ENCODE results near the gene ZHX3.

DNA sequence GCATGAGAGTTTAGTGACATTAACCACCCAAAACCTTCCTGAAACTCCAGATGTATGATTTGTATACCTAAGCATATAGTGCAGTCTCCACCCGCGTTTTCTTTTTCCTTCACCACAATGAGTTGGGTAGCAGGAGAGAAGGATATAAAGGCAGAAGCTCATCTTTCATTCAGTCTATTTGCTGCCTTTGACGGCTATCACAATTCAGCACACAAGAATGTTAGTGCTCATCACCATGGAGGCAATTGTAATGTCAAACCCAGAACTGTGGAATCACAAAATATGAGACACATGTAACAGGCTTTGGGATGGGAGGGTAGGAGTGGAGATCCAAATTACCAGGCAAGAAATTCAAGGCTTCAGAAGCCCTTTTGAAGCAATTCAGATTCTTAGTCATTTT is 17.6 kb downstream of the ZHX3 start:
- no peak for TF ChIP-seq EZH2 (IDR thresholded peaks at IDR 0.05; ENCODE audit: borderline replicate concordance, control insufficient read depth, low read depth, low read length)
- TF ChIP-seq, protein P1, sequence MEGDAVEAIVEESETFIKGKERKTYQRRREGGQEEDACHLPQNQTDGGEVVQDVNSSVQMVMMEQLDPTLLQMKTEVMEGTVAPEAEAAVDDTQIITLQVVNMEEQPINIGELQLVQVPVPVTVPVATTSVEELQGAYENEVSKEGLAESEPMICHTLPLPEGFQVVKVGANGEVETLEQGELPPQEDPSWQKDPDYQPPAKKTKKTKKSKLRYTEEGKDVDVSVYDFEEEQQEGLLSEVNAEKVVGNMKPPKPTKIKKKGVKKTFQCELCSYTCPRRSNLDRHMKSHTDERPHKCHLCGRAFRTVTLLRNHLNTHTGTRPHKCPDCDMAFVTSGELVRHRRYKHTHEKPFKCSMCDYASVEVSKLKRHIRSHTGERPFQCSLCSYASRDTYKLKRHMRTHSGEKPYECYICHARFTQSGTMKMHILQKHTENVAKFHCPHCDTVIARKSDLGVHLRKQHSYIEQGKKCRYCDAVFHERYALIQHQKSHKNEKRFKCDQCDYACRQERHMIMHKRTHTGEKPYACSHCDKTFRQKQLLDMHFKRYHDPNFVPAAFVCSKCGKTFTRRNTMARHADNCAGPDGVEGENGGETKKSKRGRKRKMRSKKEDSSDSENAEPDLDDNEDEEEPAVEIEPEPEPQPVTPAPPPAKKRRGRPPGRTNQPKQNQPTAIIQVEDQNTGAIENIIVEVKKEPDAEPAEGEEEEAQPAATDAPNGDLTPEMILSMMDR (IDR thresholded peaks at IDR 0.05 in 2 of 3, conservative IDR thresholded peaks at IDR 0.05 in 1 of 3; ENCODE audit: control insufficient read depth in 2 of 3, extremely low read depth in 1 of 3, insufficient read depth in 1 of 3, low read depth in 3 of 3, low read length in 3 of 3): no peak
- no peak for TF ChIP-seq NR2F1 (conservative IDR thresholded peaks at IDR 0.05)
